ENCODE results near the gene NQO1.

DNA sequence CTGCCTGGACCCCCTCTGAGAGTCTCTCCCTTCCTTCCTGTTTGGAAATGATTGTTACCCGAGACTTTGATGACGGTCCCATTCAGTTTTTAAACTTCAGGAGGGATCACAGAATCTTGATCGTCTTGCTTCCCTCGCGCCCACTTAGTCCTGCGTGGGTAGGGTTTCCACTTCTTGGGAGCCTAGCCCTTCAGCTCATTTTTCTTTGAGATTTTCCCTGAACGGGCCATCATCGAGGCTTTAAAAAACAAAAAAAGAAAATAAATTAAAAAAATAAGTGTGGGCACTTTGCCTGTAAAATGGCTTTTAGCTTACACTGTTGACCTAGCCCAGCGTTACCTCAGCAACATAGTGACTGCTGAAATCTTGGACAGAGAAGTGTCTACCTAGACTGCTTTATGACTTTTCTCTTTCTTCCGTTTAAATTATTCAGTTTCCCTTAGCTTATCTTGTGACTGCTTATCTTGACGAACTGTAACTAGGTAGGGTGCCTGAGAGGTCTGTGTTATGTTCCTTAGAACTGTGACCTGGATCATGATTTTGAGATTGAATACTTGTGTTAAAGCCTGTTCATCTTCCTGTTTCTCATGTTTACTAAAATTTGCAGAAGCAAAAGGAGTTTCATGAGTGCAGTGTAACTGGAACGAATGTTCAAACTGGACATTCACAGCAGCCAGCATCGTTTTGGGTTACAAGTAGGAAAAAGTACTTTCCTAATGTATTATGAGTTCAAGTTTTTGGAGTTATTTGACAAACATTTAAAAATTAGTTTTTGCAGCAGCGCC is 36.6 kb upstream of the NQO1 start:
- TF ChIP-seq, protein P1, sequence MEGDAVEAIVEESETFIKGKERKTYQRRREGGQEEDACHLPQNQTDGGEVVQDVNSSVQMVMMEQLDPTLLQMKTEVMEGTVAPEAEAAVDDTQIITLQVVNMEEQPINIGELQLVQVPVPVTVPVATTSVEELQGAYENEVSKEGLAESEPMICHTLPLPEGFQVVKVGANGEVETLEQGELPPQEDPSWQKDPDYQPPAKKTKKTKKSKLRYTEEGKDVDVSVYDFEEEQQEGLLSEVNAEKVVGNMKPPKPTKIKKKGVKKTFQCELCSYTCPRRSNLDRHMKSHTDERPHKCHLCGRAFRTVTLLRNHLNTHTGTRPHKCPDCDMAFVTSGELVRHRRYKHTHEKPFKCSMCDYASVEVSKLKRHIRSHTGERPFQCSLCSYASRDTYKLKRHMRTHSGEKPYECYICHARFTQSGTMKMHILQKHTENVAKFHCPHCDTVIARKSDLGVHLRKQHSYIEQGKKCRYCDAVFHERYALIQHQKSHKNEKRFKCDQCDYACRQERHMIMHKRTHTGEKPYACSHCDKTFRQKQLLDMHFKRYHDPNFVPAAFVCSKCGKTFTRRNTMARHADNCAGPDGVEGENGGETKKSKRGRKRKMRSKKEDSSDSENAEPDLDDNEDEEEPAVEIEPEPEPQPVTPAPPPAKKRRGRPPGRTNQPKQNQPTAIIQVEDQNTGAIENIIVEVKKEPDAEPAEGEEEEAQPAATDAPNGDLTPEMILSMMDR (optimal IDR thresholded peaks at IDR 0.05 in 1 of 3, IDR thresholded peaks at IDR 0.05 in 1 of 3, conservative IDR thresholded peaks at IDR 0.05 in 1 of 3; ENCODE audit: extremely low read depth in 1 of 3, insufficient read depth in 2 of 3, low read length in 3 of 3), result no peak
- TF ChIP-seq EZH2 (IDR thresholded peaks at IDR 0.05; ENCODE audit: low read length), result no peak
